HG03097 (cell line): ENCODE measurements around the gene GABRB1.

ENCODE experiments used
- ATAC-seq: cut with Tn5 transposase; IDR thresholded peaks from one replicate; pipeline ENCODE4 v1.9.1; 2021; ENCODE audit not compliant: unreplicated experiment, low FRiP score

Gene GABRB1

DNA sequence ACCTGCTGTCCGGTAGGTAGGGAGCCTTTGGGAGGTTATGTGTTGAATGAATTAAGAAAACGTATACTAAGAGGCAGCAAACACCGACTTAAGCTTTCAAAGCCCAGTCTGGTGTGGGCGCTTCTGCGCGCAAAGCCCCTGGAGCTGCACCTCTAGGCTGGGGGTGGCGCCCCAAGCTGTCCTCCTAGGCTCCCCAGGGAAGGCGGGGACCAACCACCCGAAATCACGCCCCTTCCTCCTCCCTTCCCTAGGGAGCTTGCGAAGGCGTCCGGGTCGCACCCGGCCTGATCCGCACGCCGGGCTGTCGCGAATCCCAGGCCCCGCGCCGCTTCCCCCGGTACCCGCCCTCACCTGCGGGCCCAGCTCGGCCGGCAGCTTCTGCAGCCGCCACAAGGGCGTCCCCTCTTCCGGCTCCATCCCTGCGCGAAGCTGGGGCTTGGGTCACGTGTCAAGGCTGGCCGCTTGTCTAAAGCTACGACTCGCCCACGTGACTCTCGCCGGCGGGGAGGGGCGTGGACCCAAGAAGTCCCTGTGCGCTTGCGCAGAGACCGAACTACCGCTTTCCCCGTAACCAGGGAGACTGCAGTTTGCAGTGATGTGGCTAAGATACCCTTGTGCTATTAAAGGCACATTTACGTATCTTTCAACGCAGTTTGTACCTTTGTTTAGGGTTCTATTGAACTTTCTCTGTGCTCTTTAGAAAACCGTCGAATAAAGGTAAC, 432.0 kb downstream of the GABRB1 start, which contains the start of gene COMMD8:
TSS of gene COMMD8 (minus strand) at position 468 of the 722 bp plus-strand sequence. CDS start at position 417, 51 bp downstream.
- peak; percentile 92 for ATAC-seq

DNA sequence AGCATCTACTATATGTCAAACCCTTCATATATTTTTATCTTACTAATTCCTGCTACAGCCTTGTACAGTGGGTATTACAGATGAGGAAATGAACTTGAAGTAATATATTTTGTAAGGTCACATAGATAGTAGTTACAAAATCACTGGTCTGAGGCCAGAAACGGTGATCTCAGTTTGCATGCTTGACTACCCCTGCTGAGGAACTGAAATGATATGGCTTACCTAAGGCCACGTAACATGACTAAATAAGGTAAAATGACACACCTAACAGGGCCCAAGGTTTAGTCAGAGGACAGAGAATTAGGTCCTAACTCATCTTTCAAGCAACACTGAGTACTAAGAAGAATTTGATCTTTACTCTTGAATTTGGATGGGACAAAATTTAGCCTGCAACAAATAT, 433.6 kb downstream of the GABRB1 start:
- no peak for ATAC-seq

DNA sequence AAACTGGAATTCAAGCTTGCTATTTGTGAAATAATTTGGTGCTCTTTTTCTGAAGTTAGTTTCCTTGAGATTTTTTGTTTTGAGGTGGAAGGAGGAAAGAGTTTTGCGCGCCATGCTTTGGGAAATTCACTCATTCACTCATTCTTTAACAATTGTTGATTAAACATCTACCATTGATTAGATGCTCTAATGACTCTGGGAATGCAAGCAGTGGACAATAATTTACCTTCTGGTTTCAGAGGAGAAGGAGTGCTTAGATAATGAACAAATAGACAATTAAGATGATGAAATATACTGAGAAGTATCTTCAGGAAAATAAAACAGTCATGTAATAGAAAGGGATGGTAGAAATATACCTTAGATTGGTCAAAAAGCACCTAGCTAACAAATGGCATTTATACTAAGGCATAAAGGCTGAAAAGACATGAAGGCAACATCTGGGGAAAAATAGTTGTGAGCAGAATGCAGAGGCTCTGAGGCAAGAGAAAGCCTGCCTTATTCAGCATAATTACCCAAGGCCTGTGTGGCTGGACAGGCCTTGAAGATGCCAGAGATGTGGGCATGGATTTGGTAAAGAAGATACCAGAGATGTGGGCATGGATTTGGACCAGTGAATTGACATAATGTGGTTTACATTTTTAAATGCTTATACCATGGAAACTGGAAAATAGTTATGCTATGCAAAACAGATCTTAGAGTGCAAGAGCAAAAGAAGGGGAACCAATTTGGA, 434.9 kb downstream of the GABRB1 start:
- no peak for ATAC-seq

DNA sequence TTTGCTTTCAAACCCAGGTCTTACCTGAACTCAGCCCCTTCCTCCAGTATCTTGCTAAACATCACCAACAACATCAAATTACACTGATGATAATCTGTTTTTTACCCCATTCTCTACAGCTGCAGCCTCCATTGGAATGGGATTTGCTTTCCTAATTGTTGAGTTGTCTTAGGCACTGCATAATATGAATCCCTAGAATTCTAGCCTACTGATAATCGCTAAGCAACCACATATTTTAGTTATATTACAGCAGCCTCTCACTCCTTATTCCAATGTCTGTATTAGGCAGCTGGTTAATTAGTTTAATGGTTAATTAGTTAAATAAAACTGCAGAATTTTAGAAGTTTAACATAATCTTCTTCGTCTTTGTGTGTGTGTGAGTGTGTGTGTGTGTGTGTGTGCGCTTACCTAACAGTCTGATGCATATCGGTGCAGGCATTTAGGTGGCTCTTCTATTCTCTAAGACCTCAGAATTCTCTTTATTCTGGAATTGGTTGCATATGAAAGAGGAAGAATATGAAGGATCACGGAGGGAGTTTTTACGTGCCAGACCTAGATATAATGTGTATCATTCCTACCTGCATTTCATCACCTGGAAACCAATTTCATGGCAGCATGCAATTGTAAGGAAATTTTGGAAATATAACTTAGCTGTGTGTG, 437.5 kb downstream of the GABRB1 start:
- no peak for ATAC-seq

DNA sequence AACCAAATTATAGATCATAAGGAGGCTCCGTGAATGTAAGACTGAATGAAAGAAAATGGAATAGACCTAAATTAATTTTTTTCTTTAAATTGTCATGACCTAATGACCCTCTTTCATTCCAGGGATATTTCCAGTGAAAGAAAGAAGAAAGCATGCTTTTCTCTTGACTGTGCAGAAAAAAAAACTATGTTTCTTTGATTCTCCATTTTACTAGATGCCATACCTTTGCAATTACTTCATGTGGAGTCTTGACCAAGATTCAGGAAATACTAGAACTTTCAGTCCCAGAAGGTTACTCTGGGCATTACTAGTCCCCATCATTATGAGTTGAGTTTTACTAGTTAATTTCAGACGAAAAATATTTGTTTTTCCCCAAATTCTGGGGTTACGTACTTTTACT, 438.6 kb downstream of the GABRB1 start:
- no peak for ATAC-seq

DNA sequence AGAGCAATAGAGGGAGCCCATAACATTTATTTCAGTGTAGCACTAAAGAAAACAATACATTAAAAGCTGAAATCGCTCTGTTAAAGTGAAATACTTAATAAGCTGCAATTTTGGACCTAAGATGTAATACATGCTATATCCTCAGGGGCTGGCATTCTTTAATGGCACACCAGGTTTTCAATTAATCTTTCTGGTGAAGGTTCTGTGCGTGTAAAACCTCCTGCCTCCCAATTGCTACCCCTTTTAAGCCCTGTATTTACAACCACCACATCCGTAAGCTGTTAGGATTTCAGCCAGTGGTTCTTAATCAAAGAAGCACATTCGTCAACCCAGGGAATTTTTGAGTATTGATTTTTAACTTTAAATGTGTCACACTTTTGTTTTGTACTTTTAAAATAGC, 439.7 kb downstream of the GABRB1 start:
- no peak for ATAC-seq

DNA sequence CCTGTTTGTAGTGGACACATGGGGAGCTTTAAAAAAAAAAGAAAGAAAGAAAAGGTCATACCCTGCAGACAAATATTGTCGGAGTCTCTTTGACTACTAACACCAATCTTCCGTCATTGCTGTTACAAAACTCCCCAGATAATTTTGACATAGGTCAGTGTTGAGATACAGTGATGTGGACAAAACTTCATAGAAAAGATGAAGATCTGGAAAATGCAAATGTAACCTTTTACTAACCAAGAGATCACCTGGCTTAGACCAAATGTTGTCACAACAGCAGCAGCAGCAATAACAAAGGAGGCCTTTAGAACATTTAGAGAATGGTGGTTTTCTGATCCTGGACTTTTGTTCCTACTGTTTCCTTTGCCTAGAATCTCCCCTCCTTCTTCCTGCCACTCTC, 440.2 kb downstream of the GABRB1 start:
- no peak for ATAC-seq

DNA sequence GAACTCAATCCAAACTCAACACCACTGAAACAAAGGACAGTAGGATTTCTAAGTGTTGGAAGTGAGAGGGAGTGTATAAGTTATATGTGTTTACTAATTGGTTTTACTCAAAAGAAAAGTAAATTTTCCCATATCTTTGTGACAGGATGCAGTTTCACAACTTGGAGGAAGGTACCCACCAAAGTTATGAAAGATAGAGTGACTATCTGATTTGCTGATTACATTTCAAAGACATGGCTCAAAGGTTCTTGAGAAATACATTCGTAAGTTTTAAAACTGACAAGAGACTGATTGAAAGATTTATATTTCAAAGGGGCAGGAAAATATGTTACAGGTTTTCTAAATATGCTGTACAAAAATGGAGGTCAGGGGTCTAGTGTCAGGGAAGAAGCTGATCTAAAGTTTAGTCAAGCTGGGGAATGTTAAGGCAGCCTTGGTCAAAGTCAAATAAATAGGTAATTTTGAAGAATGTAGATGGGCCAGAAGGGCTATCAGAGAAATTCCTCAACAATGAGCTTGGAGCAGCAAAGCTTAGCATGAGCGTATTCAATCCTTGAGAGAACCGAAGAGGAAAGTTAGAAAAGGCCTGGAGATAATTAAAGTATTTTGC, 441.9 kb downstream of the GABRB1 start:
- ATAC-seq: no peak

DNA sequence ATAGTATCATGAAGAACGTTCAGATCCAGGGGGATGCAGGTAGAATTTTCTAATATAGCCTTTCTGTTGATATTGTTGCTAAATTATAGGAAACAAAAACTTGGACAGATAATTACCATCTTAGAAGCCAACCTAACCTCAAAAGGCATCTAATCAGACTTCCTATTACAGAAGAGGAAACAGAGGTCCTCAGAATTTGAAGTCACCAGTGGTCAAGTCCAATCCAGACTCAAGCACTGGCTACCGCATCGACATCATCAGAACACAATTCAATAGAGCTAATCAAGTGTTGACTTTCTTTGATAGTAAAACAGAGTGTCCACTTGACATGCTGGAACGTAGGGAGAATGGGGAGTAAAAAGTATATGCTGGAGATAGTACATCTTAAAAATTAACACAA, 443.4 kb downstream of the GABRB1 start:
- no peak for ATAC-seq

DNA sequence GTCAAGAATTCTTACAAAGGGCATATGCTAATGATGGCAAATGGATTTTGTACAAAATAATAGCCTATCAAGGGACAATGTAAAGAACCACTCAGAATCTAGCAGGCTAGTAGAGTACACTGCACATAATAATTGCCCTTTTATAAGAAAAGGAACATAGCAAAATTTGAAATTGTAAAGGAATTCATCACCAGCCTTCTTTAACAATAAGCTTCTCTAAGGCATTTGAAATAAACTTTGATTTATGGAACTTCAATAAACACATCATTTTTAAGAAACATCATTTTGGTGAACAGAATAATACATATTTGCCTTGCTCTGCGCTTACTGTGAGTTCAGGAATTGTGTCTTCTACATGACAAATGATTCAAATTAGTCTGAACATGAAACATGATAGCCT, 444.0 kb downstream of the GABRB1 start:
- ATAC-seq: no peak
